ENCODE data around the gene RAPGEF3. TPM values are rescaled to one million over a fixed set of nuclear protein-coding genes. Genes with fewer than 3 reads are reported as not detected.
A peak's percentile ranks its signal among the peaks of the same experiment; 100 is the strongest.

Gene RAPGEF3
- total and polyA plus RNA-seq, 3 donors from 2014 or later: 13.9 to 30.2 (median 24.6) TPM

DNA sequence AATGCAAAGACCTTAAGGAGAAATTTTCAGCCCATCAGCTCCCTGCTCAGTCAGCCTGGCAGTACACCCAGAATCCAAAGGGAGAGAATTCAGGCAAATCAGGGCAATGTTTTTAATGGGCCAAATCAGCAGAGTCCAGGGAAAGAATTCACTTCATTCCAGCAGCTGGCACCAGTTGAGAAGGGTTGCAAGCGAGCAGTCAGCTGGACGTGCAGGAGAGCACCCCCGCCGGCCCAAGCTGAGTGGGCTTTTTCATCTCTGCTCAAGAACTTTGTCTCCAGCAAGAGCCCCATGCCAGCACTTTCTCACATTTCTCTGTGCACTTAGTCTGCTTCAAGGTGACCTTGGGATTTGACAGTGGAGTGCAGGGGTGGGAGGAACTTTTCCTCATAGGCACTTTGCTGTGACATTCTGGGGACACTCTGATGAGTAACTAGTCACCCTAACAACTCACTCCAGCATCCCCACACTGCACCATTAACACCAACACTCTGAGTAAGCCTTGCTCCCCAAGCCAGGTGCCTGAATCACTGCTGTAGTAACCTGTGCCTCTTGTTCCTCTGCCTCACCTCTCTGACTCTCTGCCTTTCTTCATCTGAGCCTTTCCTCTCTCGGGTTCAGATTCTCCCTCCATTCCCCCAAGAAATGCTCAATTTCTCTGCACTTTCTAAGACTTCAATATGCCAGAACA is 35.6 kb downstream of the RAPGEF3 start:
- no peaks in the 10 kb centered on the region for H3K9me3 ChIP-seq
- H3K27me3 ChIP-seq: no peaks in the 10 kb centered on the region
- peaks cover 15% of the 10 kb centered on the region for H3K4me1 ChIP-seq
- no peak overlapping the region for H3K4me3 ChIP-seq
- WGBS, 2 donors: 50 to 65% methylated on average over 5 of the region's 5 CpGs
- H3K27ac ChIP-seq: no peak overlapping the region
- H3K36me3 ChIP-seq (ENCODE audit: low read depth, missing control alignments): no peaks in the 10 kb centered on the region
- no peak for TF ChIP-seq POLR2A (IDR thresholded peaks at IDR 0.05)
- TF ChIP-seq, protein P1, sequence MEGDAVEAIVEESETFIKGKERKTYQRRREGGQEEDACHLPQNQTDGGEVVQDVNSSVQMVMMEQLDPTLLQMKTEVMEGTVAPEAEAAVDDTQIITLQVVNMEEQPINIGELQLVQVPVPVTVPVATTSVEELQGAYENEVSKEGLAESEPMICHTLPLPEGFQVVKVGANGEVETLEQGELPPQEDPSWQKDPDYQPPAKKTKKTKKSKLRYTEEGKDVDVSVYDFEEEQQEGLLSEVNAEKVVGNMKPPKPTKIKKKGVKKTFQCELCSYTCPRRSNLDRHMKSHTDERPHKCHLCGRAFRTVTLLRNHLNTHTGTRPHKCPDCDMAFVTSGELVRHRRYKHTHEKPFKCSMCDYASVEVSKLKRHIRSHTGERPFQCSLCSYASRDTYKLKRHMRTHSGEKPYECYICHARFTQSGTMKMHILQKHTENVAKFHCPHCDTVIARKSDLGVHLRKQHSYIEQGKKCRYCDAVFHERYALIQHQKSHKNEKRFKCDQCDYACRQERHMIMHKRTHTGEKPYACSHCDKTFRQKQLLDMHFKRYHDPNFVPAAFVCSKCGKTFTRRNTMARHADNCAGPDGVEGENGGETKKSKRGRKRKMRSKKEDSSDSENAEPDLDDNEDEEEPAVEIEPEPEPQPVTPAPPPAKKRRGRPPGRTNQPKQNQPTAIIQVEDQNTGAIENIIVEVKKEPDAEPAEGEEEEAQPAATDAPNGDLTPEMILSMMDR (IDR thresholded peaks at IDR 0.05): no peak
- intact Hi-C loops (cut with DNase I; ENCODE audit: low total_unique reads): no loop called here
- DNase-seq: no peak

DNA sequence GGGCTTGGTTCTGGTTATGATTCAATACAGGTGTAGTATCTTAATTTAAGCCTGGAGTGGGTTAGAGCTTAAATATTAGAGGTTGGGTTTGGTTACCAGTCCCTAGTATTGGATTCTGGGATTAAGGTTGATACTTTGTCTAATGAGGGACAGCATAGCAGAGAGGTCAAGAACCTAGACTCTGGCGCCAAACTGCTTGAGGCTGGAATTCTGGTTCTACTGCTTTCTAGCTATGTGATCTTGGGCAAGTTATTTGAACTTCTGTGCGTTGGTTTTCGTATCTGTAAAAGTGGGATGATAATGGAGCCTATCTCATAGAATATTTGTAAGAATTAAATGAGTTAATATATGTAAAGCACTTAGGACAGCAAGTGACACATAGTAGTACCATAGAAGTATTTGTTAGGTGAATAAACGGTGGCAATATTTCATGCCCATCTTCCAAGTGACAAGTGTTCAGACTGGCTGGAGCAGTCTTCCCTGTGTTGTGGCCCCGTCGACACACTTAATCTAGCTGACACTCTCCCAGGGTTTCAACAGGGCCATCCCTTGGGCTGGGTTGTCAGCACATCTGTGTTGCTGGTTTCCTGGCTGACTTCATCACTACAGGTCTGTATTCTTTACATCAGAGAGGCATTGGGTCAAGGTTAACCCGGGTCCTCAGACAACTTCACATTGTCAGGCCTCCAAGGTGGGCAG is 36.4 kb downstream of the RAPGEF3 start:
- H3K4me3 ChIP-seq: no peak overlapping the region
- WGBS, 2 donors: 77 to 79% methylated on average over 7 of the region's 7 CpGs
- intact Hi-C loops (cut with DNase I; ENCODE audit: low total_unique reads): no loop called here
- no peaks in the 10 kb centered on the region for H3K36me3 ChIP-seq (ENCODE audit: low read depth, missing control alignments)
- H3K27me3 ChIP-seq: no peaks in the 10 kb centered on the region
- TF ChIP-seq POLR2A (IDR thresholded peaks at IDR 0.05): no peak
- TF ChIP-seq, protein P1 (IDR thresholded peaks at IDR 0.05): no peak
- DNase-seq: no peak
- no peak overlapping the region for H3K27ac ChIP-seq
- H3K4me1 ChIP-seq: peaks cover 23% of the 10 kb centered on the region
- no peaks in the 10 kb centered on the region for H3K9me3 ChIP-seq

DNA sequence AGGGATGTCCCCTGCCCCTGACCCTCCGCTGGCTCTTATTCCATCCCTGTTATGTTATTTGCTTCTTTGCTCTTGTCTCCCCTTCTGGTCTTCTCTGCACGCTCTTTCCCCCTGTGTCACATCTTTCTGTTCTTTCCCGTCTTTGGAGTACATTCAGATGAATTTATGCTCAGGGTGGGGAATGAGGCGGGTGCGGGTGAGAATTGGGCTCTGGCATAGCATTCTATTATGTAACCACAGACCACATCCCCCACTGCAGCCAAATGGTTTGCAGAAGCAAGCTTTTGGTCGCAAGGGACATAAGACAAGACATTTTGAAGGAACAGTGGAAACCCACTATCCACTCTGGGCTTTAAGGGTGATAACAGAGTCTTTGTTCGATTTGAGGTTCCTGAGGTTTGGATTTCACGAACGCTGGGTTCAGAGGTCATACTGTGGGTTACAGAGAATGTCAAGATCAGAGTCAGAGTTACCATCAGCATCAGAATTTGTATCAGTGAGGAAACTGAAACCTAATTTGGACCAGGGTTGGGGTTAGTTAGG is 37.2 kb downstream of the RAPGEF3 start:
- WGBS, 2 donors: 89 to 94% methylated on average over 9 of the region's 9 CpGs
- no peak for DNase-seq
- intact Hi-C loops (cut with DNase I; ENCODE audit: low total_unique reads): no loop called here
- Histone ChIP-seq H3K27ac (no peak overlapping the region), H3K9me3 (no peaks in the 10 kb centered on the region), H3K4me1 (peaks cover 29% of the 10 kb centered on the region), H3K36me3 (ENCODE audit: low read depth, missing control alignments) (no peaks in the 10 kb centered on the region), H3K27me3 (no peaks in the 10 kb centered on the region), H3K4me3 (no peak overlapping the region)
- TF ChIP-seq, protein P1 (IDR thresholded peaks at IDR 0.05): no peak
- no peak for TF ChIP-seq POLR2A (IDR thresholded peaks at IDR 0.05)

DNA sequence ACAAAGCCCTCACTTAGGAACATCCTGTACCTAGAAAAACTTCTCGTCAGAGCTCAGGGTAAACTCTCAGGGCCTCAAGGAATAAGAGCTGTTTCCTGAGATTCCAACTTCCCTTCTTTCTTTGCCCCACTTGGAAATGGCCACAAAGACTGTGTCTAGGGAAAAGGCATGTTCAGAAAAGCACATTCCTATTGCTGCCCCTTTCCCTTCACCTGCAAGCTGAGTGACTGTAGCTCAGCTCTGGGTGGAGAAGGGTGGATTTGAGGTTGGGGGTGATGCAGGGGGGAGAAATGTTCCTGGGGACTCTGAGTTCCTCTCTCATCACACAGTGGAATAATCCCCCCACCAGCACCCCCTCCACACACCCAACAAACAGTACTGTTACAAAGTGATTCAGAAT is 40.1 kb downstream of the RAPGEF3 start:
- TF ChIP-seq POLR2A (IDR thresholded peaks at IDR 0.05): no peak
- TF ChIP-seq, protein P1 (IDR thresholded peaks at IDR 0.05): no peak
- WGBS, 2 donors: 26 to 54% methylated on average over 1 of the region's 1 CpG
- intact Hi-C loops (cut with DNase I; ENCODE audit: low total_unique reads): loop anchor here (10.0 kb wide), 2 partner anchors 56 to 116 kb away; partner anchors contain the start of gene SLC48A1
- H3K4me3 ChIP-seq: no peak overlapping the region
- no peaks in the 10 kb centered on the region for H3K36me3 ChIP-seq (ENCODE audit: low read depth, missing control alignments)
- H3K4me1 ChIP-seq: peaks cover 39% of the 10 kb centered on the region
- no peaks in the 10 kb centered on the region for H3K9me3 ChIP-seq
- DNase-seq: no peak
- H3K27me3 ChIP-seq: no peaks in the 10 kb centered on the region
- H3K27ac ChIP-seq: peak overlapping the region in 1 of 2 donors; percentile 92
